ENCODE data around the gene ASPSCR1.

DNA sequence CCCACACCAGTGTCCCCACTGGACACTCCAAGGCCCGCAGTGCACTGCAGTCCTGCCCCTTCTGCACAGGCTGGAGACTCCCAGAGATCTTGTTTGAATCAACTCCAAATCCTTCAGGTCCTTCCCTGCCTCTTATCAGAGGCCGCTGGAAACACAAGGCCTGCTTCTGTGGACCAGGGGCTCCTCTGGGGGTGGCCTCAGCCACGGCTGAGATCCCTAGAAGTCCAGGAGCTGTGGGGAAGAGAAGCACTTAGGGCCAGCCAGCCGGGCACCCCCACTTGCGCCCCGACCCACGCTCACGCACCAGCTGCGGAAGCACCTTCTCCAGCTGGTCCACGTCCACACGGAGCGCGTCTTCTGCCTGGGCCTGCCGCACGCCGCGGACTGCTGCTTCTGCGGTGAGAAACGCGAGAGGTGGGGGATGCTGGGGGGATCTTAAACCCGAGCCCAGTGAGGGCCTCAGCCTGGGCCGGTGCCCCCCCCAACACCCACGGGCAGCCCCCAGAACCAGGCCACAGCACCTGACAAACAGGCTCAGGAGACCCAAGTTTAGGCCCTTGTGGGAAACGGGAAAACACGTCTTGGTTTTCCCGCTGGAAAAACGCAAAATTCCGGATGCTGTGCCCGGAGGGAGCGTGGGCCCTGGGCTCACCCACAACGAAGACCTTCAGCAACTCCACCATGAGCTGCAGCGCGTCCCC lies 41.7 kb downstream of the ASPSCR1 start:
- TF ChIP-seq, protein P1, sequence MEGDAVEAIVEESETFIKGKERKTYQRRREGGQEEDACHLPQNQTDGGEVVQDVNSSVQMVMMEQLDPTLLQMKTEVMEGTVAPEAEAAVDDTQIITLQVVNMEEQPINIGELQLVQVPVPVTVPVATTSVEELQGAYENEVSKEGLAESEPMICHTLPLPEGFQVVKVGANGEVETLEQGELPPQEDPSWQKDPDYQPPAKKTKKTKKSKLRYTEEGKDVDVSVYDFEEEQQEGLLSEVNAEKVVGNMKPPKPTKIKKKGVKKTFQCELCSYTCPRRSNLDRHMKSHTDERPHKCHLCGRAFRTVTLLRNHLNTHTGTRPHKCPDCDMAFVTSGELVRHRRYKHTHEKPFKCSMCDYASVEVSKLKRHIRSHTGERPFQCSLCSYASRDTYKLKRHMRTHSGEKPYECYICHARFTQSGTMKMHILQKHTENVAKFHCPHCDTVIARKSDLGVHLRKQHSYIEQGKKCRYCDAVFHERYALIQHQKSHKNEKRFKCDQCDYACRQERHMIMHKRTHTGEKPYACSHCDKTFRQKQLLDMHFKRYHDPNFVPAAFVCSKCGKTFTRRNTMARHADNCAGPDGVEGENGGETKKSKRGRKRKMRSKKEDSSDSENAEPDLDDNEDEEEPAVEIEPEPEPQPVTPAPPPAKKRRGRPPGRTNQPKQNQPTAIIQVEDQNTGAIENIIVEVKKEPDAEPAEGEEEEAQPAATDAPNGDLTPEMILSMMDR (IDR thresholded peaks at IDR 0.05; ENCODE audit: insufficient read depth, low read length, poor library complexity, severe bottlenecking): no peak
- no peak for TF ChIP-seq EZH2phosphoT487 (conservative IDR thresholded peaks at IDR 0.05; ENCODE audit: low read length)

Measured in SU-DHL-6 (cell line).